ENCODE data around the gene NFATC2.

The NFATC2 gene

DNA sequence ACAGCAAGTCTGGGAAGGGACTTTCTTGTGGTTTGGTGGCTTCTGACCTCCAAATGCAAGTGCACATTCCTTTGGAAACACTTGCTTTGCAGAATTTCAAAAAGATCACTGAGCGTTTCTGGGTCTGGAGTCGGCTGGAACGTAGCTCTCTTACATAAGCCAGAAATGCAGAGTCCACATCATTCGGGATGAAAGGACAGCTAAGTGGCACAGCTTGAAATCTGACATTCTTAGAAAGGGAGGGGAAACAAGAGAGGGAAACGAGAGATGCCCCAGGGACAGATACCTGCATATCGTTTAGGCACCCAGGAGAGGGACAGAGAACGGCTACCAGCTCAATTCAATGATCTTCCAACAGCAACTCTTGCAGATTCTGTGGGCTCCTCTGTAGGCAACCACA, 118.7 kb downstream of the NFATC2 start:
- TF ChIP-seq, protein P1, sequence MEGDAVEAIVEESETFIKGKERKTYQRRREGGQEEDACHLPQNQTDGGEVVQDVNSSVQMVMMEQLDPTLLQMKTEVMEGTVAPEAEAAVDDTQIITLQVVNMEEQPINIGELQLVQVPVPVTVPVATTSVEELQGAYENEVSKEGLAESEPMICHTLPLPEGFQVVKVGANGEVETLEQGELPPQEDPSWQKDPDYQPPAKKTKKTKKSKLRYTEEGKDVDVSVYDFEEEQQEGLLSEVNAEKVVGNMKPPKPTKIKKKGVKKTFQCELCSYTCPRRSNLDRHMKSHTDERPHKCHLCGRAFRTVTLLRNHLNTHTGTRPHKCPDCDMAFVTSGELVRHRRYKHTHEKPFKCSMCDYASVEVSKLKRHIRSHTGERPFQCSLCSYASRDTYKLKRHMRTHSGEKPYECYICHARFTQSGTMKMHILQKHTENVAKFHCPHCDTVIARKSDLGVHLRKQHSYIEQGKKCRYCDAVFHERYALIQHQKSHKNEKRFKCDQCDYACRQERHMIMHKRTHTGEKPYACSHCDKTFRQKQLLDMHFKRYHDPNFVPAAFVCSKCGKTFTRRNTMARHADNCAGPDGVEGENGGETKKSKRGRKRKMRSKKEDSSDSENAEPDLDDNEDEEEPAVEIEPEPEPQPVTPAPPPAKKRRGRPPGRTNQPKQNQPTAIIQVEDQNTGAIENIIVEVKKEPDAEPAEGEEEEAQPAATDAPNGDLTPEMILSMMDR (IDR thresholded peaks at IDR 0.05; ENCODE audit: extremely low read depth, missing control alignments), result no peak
- no peak for DNase-seq (ENCODE audit: low spot score)

DNA sequence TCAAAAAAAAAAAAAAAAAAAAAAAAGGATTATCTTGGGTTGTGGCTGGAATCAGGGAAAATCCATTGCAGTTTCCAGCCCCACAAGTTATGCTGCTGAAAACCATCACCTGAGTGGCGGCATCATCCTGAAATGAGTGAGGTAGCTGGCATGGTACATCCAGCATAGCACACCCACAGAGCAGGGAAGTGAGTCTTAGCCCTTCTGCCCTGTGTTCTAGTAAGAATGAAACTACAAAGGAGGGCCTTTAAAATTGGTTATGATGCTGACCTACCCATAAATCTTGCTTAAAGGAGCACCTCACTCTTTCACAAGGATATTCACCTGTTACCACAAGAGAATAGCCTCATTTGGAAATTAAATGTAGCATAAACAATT, 119.2 kb downstream of the NFATC2 start:
- TF ChIP-seq, protein P1 (IDR thresholded peaks at IDR 0.05; ENCODE audit: extremely low read depth, missing control alignments), result no peak
- DNase-seq (ENCODE audit: low spot score), result peak; percentile 65

DNA sequence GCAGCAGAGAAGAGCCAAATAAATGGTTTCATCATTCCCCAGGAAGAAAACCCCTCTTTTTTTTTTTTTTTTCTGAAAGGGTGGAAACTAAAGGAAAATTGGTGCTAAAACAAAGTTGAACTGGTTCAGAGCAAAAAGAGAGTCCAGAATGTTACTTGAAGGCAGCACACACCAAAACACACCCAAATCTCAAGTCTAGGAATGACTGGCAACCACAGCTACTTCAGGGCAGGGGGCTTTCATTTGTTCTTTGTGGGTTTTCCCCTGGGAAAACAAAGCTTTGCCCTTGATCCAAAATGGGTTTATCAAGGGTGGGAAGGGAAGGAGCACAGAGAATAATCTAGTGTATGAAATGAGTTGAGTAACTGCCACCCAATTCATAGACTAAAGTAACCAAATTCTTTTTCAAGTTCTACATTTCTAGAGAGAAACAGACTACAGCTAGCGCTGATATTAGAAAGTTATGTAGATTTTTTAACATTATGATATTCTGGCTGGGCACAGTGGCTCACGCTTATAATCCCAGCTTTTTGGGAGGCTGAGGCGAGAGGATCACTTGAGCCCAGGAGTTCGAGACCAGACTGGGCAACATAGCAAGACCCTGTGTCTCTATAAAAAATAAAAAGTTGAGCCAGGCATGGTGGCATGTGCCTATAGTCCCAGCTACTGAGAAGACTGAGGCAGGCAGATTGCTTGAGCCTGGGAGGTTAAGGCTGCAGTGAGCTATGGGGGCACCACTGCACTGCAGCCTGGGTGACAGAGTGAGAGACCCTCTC, 119.8 kb downstream of the NFATC2 start:
- TF ChIP-seq, protein P1 (IDR thresholded peaks at IDR 0.05; ENCODE audit: extremely low read depth, missing control alignments), result no peak
- no peak for DNase-seq (ENCODE audit: low spot score)

DNA sequence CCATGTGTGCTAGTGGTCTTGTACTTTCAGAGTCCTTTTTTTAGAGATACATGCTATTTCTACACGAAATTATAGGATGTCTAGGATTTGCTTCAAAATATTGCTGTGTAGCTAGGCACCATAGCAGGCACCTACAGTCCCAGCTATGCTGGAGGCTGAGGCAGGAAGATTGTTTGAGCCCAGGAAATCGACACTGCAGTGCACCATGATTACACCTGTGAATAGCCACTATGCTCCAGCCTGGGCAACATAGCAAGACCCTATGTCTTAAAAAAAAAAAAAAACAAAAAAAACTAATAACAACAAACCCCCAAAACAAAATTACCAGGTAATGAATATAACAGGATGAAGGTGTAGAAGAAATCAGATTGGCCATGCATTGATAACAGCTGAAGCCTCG, 121.7 kb downstream of the NFATC2 start:
- TF ChIP-seq, protein P1 (IDR thresholded peaks at IDR 0.05; ENCODE audit: extremely low read depth, missing control alignments), result no peak
- no peak for DNase-seq (ENCODE audit: low spot score)

DNA sequence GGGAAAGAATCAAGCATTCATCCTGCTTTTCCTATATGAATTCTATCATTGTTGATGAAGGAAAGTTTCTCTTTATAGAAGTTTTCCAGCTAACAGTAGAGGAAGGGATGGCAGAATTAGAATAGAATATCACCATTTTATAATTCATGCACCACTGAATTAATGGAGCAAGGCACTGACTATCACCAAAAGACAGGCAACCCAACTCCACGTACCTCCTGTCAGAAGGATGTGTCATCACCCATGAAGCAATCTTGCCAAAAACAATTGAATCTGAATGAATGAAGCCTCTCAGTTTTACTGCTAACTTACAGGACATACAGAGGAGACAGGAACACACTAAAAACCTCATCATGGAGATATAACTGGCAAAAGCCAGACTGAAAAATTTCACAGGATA, 122.4 kb downstream of the NFATC2 start:
- TF ChIP-seq, protein P1 (IDR thresholded peaks at IDR 0.05; ENCODE audit: extremely low read depth, missing control alignments), result no peak
- DNase-seq (ENCODE audit: low spot score), result no peak

DNA sequence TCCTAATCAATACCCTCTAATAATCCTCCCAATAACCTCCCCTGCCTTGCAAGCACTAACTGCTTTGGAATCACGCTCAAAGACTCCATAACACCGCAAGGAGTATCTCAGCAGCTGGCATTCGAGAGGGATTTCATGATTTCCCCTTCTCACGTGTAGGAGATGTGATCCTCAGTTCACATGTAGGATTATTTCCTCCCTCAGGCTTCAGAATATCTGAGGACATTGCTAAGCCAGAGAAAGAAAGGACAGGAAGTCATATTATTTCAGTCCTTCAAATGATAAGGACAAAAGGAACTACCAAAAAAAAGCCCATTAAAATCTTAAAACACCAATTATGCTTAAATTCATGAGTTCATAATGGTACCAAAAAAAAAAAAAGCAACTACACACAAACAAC, 122.9 kb downstream of the NFATC2 start:
- TF ChIP-seq, protein P1 (IDR thresholded peaks at IDR 0.05; ENCODE audit: extremely low read depth, missing control alignments), result no peak
- DNase-seq (ENCODE audit: low spot score), result no peak

DNA sequence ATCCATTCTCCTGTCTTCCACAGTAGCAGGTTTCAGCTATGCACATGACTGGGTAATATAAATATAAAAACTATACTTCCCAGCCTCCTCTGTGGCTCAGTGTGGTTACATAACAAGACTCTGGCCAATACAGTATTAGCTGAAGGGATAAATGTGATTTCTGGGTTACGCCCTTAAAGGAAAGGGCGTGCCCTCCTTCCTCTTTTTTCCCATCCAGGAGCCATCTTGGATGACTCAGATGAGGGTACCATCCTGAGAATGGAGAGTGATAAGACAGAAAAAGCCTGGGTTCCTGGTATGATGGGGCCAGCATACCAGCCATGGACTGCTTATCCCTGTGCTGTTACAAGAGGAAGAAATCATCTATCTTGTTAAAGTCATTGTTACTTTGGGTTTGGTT, 123.3 kb downstream of the NFATC2 start:
- DNase-seq (ENCODE audit: low spot score), result no peak
- TF ChIP-seq, protein P1 (IDR thresholded peaks at IDR 0.05; ENCODE audit: extremely low read depth, missing control alignments), result no peak
